Ishikawa (cell line): ENCODE data around the gene OPCML.

ENCODE experiments used
- CEBPB ChIP-seq: IDR thresholded peaks from 2 replicates; pipeline ENCODE4 v1.6.1; 2012
- EP300 ChIP-seq: IDR thresholded peaks from 2 replicates; pipeline ENCODE4 v1.6.1; 2012; ENCODE audit warnings: borderline replicate concordance
- TAF1 ChIP-seq: IDR thresholded peaks from 2 replicates; pipeline ENCODE4 v1.6.1; 2012; ENCODE audit warnings: low read depth, mild to moderate bottlenecking
- TEAD4 ChIP-seq: IDR thresholded peaks from 2 replicates; pipeline ENCODE4 v1.6.1; 2012
- USF1 ChIP-seq: IDR thresholded peaks from 2 replicates; pipeline ENCODE4 v1.6.1; 2012

DNA sequence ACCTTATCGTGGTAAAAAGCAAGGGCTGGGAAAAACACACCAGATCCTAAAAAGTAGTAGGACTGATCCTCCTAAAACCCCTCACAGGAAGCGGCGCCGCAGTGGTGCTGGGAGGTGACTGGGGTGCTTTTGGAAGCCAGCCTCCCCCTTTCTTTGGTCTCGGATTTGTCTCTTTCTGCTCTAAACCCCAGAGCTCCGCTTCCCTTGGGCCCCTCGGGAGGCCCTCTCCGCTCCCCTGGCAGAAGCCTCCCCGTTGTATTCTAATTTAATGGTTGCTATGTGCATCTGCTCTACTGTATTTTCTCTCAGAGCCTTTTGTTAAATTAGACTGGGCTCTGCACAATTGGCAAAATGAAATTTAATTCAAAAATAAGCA is 587.7 kb downstream of the OPCML start:
- TF ChIP-seq TEAD4 (no peak), USF1 (no peak), EP300 (no peak), TAF1 (no peak), CEBPB (no peak)
